HG03135 (cell line): ENCODE measurements around the gene LEF1.
A peak's percentile ranks its signal among the peaks of the same experiment; 100 is the strongest.

ENCODE experiments used
- ATAC-seq: cut with Tn5 transposase; IDR thresholded peaks from one replicate; pipeline ENCODE4 v1.9.1; 2021; ENCODE audit warnings: mild to moderate bottlenecking, moderate library complexity; ENCODE audit not compliant: unreplicated experiment

Gene LEF1

DNA sequence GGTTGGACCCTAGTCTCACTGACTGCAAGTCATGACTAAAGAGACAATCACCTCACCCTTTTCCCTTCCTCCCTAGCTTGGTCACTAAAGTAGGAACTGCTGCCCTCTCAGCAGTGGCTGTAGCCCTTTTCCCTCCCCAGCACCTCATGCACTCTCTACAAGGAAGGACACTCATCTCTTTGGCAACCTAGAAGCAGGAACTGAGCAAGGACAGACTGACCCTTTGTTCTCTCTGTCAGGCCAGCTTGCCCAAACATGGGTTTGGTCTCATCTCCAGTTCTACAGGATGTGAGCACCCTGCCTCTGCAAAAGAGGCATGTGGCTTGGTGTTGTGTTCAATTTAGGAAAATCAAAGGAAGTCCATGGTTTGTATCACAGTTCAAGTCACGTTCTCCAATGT, 15.8 kb downstream of the LEF1 start:
- no peak for ATAC-seq

DNA sequence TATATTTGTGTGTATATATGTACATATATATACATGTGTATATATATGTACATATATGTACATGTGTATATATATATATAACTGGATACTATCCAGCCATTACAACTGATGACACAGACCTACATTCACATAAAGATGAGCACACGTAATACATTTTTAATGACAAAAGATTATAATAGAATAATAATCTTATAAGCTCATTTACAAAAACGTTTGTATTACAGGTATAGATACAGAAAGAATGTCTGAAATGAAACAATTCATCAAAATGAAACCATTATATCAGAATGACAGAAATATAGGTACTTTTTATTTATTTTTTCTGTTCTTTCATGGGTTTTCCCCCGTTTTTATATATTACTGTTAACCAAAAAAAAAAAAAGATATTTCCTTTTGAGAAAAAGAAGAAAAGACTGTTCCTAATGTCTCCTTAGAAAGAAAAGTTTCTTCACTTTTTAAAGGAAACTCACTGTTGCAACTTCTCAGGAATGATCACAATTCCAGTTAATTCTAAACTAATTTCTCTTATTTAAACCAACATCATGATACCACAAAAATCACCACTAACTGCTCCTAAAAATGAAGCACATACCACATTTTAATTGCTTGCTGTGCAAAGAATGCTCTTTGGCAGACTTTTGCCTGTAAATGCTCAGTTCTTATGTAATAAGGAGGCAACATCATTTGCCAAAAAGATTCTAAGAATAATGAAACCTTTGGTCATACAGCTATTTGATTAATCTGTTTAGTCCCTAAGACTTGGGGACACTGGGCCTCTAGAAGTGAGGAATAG, 18.9 kb downstream of the LEF1 start:
- no peak for ATAC-seq

DNA sequence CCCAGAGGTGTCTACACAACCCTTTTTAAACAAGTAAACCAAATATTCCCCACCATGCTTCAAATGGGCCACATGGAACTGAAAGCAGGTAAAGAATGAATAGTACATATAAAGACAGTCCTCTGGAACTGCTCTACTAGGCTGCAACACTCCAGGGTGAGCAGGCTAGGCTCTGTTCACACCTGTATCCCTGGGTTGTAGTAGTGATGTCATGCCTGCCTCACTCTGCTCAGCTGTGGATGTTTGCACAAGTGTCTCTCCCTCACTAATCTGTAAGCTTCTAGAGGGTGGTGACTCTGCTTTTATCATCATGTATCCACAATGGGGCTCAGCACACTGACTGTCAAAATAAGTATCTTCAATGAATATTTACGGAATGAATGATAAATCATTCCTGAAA, 20.4 kb downstream of the LEF1 start:
- no peak for ATAC-seq

DNA sequence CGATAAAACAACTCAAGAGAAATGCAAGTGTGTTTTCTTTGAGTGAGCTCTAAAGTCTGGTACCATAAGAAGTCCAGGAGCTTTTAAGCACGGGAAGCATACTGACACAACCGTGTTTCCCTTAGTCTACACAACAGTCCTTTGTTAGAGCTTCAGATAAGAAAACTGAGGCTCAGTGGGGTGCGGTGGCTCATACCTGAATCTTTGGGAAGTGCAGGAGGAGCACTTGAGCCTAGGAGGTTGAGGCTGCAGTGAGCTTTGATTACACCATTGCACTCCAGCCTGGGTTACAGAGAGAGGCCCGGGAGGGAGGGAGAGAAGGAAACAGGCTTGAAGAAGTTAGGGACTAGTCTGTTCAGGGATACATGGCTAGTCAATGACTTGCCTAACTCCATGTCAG, 21.9 kb downstream of the LEF1 start:
- ATAC-seq, result no peak

DNA sequence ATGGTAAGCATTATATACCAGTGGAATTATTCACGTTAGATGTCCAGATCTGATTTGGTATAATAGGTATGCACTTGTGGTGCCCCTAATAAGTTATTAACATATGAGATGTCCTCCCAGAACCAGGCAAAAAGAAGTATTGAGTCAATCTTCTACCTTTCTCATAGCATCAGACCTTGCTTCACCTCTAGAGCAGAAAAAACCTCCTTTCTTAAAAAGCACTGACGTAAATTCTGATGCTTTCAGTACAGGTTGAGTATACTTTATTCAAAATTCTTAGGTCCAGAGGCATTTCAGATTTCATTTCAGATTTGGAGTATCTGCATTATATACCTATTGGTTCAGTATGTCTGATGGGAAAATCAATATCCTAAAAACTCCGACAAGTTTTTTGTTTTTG, 22.4 kb downstream of the LEF1 start:
- ATAC-seq, result no peak

DNA sequence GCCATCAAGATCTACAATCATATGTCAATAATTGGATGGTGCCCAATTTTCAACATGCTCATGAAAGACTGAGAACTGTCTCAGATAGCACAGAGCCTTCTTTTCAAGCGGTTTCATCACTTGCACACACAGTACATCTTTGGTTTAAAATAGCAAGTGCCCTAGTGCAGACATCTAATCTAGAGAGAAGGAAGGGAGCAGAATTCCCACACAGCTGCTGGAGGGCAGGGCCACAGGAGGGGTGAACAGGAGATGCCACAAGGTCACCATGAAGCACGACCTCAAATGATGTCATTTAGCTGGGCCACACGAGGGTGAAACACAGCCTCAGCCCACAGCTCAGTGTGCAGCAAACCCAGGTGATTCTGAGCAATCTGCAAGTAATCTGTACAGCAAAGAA, 24.3 kb downstream of the LEF1 start:
- ATAC-seq, result no peak

DNA sequence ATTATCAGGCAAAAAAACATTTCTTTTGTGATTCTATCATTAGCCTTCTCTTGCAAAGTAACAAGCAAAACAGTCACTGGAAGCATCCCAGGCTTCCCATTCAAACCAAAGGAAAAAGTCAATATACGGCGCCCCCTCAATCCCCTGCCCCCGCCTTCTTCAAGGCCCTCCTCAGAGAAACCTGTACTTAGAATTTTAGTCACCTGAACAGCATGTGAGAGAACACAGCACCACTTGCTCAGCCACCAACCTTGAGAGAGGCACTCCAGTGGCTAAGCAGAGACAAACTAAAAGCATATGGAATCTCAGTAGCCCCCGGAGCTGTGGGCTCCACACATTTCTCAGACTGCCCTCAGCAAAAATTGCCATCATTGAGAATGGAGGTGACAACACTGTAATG, 25.2 kb downstream of the LEF1 start:
- no peak for ATAC-seq

DNA sequence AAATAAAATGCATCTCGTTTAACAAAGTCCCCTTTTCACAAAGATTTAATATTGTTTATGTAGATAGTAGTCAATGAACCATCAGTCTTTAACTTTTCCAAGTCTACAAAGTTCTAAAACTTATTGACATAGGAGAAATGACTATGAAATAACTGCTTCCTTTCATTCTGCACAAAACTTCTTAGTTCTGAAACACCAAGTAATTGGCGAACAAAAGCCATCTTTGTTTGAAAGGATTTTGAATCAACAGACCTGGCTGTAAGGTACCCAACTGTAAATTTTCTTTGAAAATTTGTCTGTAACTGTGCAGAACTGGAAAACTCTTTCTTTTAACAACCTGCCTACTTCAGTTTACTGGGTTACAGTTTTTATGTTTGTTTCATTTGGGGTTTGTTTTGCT, 25.9 kb downstream of the LEF1 start:
- no peak for ATAC-seq

DNA sequence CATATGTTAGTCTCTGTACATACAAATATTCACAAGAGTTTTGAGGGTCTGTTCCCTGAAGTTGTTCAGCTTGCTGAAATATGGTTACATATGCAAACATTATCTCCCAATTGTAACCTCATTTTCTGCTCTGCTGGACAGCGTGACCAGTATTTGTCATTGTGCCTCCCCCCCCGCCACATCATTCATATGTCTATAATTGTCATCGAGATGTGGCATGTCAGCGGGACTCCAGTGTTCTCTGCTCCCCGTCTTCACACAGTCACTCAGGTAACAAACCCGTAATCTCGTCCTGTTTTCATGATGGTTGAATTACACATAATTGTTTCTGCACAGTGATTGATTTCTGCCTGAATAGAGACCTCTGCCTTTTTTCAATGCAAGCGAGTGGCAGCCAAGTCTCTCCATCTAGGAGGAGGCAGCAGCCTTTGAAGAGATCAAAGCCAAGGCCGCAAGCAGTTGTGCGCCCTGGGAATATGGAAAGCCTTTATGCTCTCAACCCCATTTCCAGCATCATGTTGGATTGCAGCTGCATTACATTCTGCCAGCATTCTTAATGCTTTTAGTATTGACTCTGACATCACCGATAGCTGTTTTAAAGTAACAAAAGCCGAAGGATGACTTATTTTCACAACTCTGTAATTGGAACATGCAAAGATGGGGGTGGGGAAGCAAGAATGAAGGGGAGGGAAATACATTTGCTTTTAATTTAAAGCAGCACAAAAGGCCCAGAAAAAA, 27.4 kb downstream of the LEF1 start:
- no peak for ATAC-seq

DNA sequence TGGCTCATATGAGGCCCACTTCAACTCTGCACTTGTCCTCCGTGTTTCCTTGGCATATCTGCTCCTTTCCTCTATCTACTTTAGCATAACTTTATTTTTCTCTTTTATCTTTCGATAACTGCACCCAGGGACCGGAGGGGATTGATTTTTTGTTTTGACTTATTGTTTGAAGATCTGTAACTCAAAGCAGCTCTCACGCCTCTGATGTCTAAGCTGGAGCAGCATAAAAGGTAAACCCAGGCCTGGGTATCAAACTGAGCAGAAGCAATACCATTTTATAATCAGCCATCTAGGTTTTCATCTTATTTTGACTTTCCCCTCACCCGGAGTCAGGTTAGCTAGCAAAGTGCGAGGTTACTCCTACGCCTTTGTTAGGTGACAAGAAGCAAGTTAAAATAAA, 28.4 kb downstream of the LEF1 start:
- no peak for ATAC-seq

DNA sequence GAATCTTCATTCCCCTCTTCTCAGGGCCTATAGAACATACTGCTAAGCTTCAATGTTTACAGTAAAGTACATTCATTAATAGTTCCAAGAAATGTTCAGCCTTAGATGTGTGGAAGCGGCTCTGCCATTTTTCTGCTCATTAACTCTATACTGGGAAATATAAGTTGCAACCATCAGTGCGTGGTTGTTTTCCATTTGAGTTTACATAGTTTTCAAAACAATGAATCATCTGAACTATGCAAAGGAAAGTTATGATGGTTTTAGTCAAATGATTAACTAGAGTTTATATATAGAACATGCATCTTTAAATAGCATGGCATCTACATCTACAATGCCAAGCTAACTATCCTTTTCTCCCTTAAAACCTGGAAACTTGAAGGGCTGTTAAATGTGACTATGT, 29.6 kb downstream of the LEF1 start:
- no peak for ATAC-seq

DNA sequence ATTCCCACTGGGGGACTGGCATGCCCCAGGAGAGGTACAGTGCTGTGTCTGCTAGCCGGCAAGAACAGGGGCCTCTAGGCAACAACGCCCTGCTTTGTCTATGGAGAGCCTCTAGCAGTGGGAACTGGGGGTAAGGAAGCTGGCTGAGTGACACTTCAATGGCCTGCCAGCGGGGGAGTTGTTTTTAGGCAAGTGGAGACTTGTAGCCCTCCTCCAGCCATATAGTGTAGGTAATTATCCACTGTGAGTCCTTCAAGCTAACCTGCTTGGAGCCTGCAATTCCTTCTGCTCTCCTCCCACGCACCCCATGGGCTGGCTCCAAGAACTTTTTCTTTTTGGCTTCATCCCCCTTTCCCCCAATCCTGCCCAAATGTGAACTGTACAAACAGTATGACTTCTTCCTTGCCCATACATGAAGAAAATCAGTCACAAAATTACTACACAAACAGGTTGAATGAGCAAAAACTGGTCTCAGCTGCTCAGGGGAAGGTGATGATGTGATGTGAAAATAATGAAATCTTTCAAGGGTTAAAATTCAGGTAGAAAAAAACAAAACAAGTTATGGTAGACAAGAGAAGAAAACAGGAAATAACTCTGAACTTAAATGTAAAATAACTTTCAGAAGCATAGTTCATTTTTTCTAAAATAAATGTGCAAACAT, 33.1 kb downstream of the LEF1 start:
- no peak for ATAC-seq

DNA sequence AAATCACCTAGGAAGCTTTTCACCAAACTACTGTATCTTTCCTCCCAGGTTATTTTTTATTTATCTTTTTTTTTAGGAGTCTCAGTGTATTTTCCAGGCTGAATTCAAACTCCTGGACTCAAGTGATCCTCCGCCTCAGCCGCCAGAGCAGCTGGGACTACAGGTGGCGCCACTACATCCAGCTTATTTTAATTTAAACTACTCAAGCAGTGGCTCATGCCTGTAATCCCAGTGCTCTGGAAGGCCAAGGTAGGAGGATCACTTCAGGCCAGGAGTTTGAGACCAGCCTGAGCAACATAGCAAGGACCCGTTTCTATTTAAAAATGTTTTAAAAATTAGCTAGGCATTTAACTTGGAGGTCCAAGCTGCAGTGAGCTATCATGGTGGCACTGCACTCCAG, 37.8 kb downstream of the LEF1 start:
- no peak for ATAC-seq

DNA sequence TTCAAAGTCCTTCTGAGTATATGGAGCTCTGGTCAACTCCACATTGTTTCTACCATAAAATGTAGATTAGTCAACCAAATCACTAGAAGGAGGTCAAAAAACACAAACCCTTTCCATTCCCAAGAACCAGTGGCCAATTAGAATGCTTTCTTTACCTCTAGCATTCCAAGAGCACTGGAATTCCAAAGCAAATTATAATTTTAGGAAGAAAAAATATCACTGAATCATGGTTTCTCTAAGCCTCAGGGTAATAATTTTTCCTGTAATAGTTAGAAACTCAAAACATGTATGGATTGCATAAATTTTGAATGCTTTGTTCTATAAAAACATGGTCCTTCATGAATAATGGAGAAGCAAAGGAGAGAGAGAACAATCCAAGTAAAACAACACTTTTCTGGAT, 39.5 kb downstream of the LEF1 start:
- ATAC-seq, result no peak

DNA sequence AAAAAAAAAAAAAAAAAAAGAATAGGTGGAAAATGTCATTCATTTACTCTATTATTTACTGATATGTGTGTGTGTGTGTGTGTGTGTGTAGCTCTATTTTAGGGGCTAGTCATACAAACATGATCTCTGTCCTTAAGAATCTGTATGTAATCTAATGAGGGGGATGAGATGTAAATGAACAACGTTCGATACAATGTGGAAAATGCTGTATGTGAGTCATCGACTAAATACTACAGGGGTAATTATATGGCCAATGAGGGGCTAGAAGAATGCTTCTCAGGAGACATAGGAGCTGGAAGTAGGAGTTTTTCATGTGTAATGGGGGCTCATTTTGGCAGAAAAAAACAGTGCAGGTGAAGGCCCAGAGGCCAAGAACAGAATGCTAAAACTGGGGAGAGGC, 41.9 kb downstream of the LEF1 start:
- ATAC-seq, result no peak

DNA sequence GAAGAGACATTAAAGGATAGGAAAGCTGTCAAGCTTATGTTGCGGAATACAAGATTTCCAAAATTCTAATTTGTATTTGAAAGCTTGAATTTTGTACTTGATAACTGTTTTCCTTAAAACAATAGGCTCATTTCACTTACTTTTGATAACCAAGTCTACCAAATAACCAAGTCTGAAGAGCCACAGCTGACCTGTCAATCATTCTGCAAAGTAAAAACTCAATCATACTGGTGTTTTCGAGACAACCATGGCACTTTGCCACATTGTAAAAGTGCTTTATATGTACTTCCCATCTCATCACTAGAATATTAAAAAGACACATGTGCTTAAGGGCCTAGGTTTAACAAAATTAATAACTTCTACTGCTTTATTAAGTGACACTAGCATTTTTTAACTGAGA, 47.9 kb downstream of the LEF1 start:
- ATAC-seq, result no peak

DNA sequence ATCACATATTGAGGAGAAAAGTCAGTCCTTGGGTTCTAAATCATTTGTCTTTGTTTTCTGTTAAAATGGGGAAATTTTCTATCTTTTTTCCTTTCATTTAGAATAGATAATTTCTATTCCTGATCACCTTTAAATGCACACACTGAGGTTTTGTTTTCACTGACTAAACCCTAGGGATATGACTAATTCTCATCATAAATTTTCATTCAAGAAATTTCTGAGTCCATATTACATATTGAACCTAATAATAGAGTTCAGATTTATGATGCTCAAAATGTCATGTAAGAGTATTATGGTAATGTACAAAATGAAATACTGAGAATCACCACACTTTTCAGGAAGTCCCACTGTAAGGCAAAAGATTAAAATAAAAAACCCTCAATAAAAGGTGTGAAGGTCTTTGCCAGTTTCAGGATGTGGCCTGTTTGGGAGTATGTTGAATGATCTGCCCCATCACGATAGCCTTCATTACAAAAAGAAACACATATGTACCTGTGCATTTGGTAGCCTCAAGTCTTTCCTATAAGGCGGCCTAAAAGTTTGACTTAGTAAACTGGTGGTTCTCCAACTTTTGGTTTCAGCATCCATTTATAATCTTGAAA, 49.4 kb downstream of the LEF1 start:
- no peak for ATAC-seq

DNA sequence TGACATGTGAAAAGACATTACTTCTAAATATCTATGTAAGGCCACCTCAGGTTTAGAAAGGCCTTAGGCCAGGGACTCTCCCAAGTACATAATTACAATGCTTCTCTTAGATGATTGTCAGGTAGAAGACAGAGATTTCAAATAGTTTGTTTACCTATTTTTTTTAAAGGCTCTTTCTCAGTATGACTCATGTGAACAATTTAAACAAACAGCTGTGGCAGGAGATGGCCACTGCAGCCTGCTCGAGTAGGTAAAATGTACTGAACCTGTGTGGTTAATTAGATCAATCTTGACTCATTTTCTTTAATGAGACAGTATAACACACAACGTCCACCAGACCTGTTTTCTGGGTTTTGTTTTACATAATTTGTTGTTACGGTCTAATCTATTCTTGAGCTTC, 50.2 kb downstream of the LEF1 start:
- ATAC-seq, result peak; percentile 91

DNA sequence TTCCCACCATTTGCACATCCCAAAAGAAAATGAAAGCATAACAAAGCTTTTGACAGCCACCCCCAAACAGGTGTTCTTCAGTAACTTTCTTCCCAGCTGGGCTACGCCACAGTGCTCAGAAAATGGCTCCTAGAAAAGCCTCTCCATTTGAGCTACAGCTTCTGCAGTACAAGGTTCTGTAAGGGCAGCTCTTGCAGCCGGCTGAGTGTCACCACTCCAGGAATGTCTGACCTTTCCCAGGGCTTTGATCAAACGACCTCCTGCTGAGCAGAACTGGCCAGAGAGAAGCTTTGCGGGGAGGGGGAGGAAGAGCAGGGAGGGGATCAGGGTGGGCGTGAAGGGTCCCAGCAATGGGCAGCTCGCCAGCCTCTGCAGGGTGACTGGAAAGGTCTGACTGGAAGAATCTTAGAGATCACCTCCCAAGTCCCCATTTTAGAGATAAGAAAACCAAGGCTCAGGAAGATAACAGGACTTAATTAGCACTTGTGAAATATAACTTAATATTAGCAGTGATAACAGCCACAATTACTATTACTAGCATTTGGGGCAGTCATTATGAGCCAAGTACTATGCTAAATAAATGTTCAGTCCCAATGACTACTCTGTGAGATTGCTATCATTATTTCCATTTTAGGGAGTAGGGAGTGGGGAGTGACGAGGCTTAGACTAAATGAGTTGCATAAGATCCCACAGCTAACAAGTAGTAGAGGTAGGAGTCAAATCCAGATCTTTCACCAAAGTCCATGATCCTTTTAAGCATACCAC, 51.1 kb downstream of the LEF1 start:
- no peak for ATAC-seq

DNA sequence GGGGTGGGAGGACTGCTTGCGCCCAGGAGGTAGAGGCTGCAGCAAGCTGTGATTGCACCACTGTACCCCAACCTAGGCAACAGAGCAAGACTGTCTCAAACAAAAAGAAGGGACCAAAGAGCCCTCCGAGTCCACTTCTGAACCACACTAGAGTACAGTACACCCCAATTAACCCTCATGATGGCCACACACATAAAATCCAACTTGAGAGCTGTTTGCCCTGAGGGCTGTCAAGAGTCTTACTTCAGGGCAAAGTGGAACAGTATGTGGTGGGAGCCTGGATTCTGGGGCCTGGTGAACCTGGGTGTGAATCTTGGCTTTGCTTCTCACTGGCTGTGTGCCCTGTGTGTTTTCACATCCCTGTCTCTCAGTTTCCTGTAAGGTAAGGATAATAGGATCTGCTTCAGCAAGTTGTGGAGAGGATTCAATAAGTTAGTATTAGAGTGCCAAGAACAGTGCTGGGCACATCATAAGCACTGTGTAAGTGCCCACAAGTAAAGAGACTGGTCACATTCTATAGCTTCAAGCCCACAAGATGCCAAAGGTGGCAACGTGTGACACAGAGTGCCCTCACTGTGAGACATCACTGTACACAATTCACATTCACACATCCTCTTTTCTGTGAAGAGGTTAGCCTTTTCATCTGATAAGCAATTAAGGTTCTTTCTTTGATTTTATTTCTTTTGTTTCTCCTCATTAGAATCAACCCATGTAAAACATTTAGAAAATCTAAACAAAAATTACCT, 52.1 kb downstream of the LEF1 start:
- no peak for ATAC-seq
